GM13976 (cell line): Measurements from ENCODE around the gene RERE.

Source experiments
- DNase-seq: peaks from one replicate; pipeline ENCODE4 v3.0.0; 2012; ENCODE audit warnings: low spot score
- CTCF ChIP-seq: IDR thresholded peaks from 2 replicates; pipeline ENCODE4 v1.5.1; 2012; ENCODE audit warnings: borderline replicate concordance, mild to moderate bottlenecking; ENCODE audit not compliant: insufficient read depth; ENCODE audit errors: extremely low read depth, missing control alignments, control extremely low read depth
- in situ Hi-C: fragments of 300-500 bp; cut with MboI; formaldehyde crosslinking; loops from one replicate; pipeline ENCODE4 v1.12.0; 2022; ENCODE audit warnings: low sequenced_read_pairs, mixed read lengths, inconsistent platforms; ENCODE audit not compliant: unreplicated experiment

RERE gene

GRCh38 chr1:8355439-8356255, 461.8 kb downstream of the RERE start:
- in situ Hi-C loops: no loop called here
- no peak for DNase-seq
- no peak for TF ChIP-seq CTCF

- in situ Hi-C loops: no loop called here
- TF ChIP-seq CTCF: no peak
These were observed 463.4 kb downstream of the RERE start for GRCh38 chr1:8354038-8354437.

GRCh38 chr1:8352886-8353785, 464.3 kb downstream of the RERE start:
- no peak for DNase-seq
- TF ChIP-seq CTCF: no peak
- in situ Hi-C loops: no loop called here

More at GRCh38 chr1:8354038-8354437, 463.4 kb downstream of the RERE start:
- DNase-seq: no peak

GRCh38 chr1:8352471-8352845, 465.0 kb downstream of the RERE start:
- TF ChIP-seq CTCF: no peak
- in situ Hi-C loops: no loop called here
- DNase-seq: no peak

- TF ChIP-seq CTCF: peak; percentile 15
- in situ Hi-C loops: no loop called here
- DNase-seq: no peak
These were observed 465.6 kb downstream of the RERE start for GRCh38 chr1:8351693-8352470.
